GM04504 (cell line): Measurements from ENCODE around the gene CHRNG.

Experiments used
- DNase-seq: peaks from one replicate; pipeline ENCODE4 v3.0.0-alpha.2; 2012; ENCODE audit warnings: low read depth

The CHRNG gene

GRCh38 chr2:232539298-232540231 is at the start of gene CHRNG:
Gene CHRNG (plus strand): TSS chr2:232539692. CDS start chr2:232539748, 56 bp downstream.
- no peak for DNase-seq

GRCh38 chr2:232490221-232491138 is 49.0 kb upstream of the CHRNG start:
- no peak for DNase-seq

- no peak for DNase-seq
Observed at GRCh38 chr2:232491139-232491780, 48.2 kb upstream of the CHRNG start.

- DNase-seq = no peak
Observed at GRCh38 chr2:232492236-232492848, 47.1 kb upstream of the CHRNG start.

- DNase-seq = no peak
Observed at GRCh38 chr2:232492963-232493700, 46.4 kb upstream of the CHRNG start.

GRCh38 chr2:232493701-232494474 is 45.6 kb upstream of the CHRNG start:
- no peak for DNase-seq

- DNase-seq = no peak
Observed at GRCh38 chr2:232494542-232494941, 45.0 kb upstream of the CHRNG start.

- DNase-seq = no peak
Observed at GRCh38 chr2:232495292-232495691, 44.2 kb upstream of the CHRNG start.

- DNase-seq = no peak
Observed at GRCh38 chr2:232496501-232497270, 42.8 kb upstream of the CHRNG start.

- no peak for DNase-seq
Observed at GRCh38 chr2:232497348-232497747, 42.1 kb upstream of the CHRNG start.

- DNase-seq = no peak
Observed at GRCh38 chr2:232498452-232498851, 41.0 kb upstream of the CHRNG start.

GRCh38 chr2:232501331-232501771 is 38.1 kb upstream of the CHRNG start:
- DNase-seq = no peak

GRCh38 chr2:232501794-232502390 is 37.6 kb upstream of the CHRNG start:
- no peak for DNase-seq

GRCh38 chr2:232502511-232502910 is 37.0 kb upstream of the CHRNG start:
- no peak for DNase-seq

GRCh38 chr2:232502911-232503808 is 36.3 kb upstream of the CHRNG start:
- no peak for DNase-seq

GRCh38 chr2:232503809-232504323 is 35.6 kb upstream of the CHRNG start:
- no peak for DNase-seq

GRCh38 chr2:232504438-232504837 is 35.1 kb upstream of the CHRNG start:
- DNase-seq = no peak

GRCh38 chr2:232505856-232506255 is 33.6 kb upstream of the CHRNG start:
- no peak for DNase-seq
